Panc1 (cell line): ENCODE measurements around the gene SLC25A34. TPM values are rescaled to one million over a fixed set of nuclear protein-coding genes. Genes with fewer than 3 reads are reported as not detected.

ENCODE experiments used
- ATAC-seq: fragments of 200-7000 bp; cut with Tn5 transposase; 2 replicates; pipeline ENCODE4 v1.9.1; 2020; ENCODE audit warnings: mild to moderate bottlenecking, moderate library complexity
- BruUV-seq: library from RNA; stranded (reverse); fragments of 400-500 nt; replicated peaks from 2 replicates; lab custom pipeline; 2021; lab: Mats Ljungman, UMichigan
- CTCF ChIA-PET: fragments of 300-600 bp; sonication (Branson Sonifier 250); formaldehyde crosslinking; loops from one replicate; lab custom pipeline; 2022; ENCODE audit warnings: antibody characterized with exemption; lab: Charles Lee
- POLR2A ChIA-PET: fragments of 300-600 bp; sonication (Branson Sonifier 250); formaldehyde crosslinking; loops from one replicate; lab custom pipeline; 2022; ENCODE audit warnings: antibody characterized with exemption; lab: Charles Lee
- DNase-seq: peaks from one replicate; pipeline ENCODE4 v3.0.0-alpha.2; 2010; ENCODE audit warnings: low read depth, low spot score
- H3K27ac ChIP-seq: 2 replicates; pipeline ENCODE4 v1.5.1; 2011; ENCODE audit warnings: mild to moderate bottlenecking, low read length, inconsistent platforms
- H3K27me3 ChIP-seq: fragments of 200-500 bp; sonication (Bioruptor generic); 2 replicates; pipeline ENCODE4 v1.6.0; 2014; ENCODE audit warnings: low read length, inconsistent platforms; ENCODE audit not compliant: control insufficient read depth, insufficient read depth
- H3K36me3 ChIP-seq: fragments of 200-500 bp; sonication (Bioruptor generic); 2 replicates; pipeline ENCODE4 v1.5.1; 2014; ENCODE audit warnings: inconsistent platforms, mild to moderate bottlenecking, low read length, moderate library complexity; ENCODE audit not compliant: control insufficient read depth, insufficient read depth
- H3K4me1 ChIP-seq: 2 replicates; pipeline ENCODE4 v1.5.1; 2011; ENCODE audit warnings: inconsistent platforms, mild to moderate bottlenecking, low read length, moderate library complexity; ENCODE audit not compliant: control insufficient read depth, insufficient read depth
- H3K4me3 ChIP-seq, 2 experiments: 2 replicates each; pipeline ENCODE4 v1.5.1; 2011 to 2012; ENCODE audit warnings: low read depth in 2 of 2, low read length in 2 of 2, mild to moderate bottlenecking in 2 of 2, inconsistent platforms in 1 of 2, moderate library complexity in 1 of 2
- H3K9me3 ChIP-seq: fragments of 200-500 bp; sonication (Bioruptor generic); 2 replicates; pipeline ENCODE4 v1.5.1; 2014; ENCODE audit warnings: low read depth, mild to moderate bottlenecking, inconsistent platforms, low read length, moderate library complexity; ENCODE audit not compliant: control insufficient read depth, insufficient read depth
- POLR2AphosphoS5 ChIP-seq: IDR thresholded peaks from 2 replicates; pipeline ENCODE4 v1.6.1; 2012; ENCODE audit warnings: mild to moderate bottlenecking, low read depth, low read length, moderate library complexity
- SIN3A ChIP-seq: IDR thresholded peaks from 2 replicates; pipeline ENCODE4 v1.6.1; 2012; ENCODE audit warnings: low read depth, mild to moderate bottlenecking, low read length, moderate library complexity, borderline replicate concordance; ENCODE audit not compliant: insufficient read depth
- TCF7L2 ChIP-seq: IDR thresholded peaks from 2 replicates; pipeline ENCODE4 v1.6.1; 2011; ENCODE audit warnings: mild to moderate bottlenecking, low read depth, low read length, inconsistent platforms
- in situ Hi-C: cut with HindIII; loops from 2 replicates; pipeline ENCODE4 v1.10.0; 2016; ENCODE audit warnings: low sequenced_read_pairs, low pct_unique_long_range_greater_than_20kb
- intact Hi-C: fragments of 100-400 bp; cut with micrococcal nuclease; formaldehyde crosslinking; loops from one replicate; pipeline ENCODE4 v1.10.0; 2022; ENCODE audit not compliant: unreplicated experiment
- total RNA-seq: library from RNA; stranded (reverse); gene quantifications from one replicate; pipeline ENCODE4 v1.2.1, GENCODE V29; 2021; ENCODE audit not compliant: unreplicated experiment
- TF ChIP-seq, protein P1 (sequence below): fragments of 450-650 bp; IDR thresholded peaks from 2 replicates; pipeline ENCODE4 v1.5.1; 2017; ENCODE audit warnings: mild to moderate bottlenecking
- TF ChIP-seq, protein P2 (sequence below), 2 experiments: IDR thresholded peaks; 2 replicates each; pipeline ENCODE4 v1.6.1; 2011 to 2012; ENCODE audit warnings: low read depth in 2 of 2, control low read depth in 1 of 2, low read length in 1 of 2, mild to moderate bottlenecking in 1 of 2, moderate library complexity in 1 of 2; ENCODE audit not compliant: insufficient read depth in 1 of 2

Gene SLC25A34
- total RNA-seq, 1 experiment from 2014 or later = 0.64 TPM

DNA sequence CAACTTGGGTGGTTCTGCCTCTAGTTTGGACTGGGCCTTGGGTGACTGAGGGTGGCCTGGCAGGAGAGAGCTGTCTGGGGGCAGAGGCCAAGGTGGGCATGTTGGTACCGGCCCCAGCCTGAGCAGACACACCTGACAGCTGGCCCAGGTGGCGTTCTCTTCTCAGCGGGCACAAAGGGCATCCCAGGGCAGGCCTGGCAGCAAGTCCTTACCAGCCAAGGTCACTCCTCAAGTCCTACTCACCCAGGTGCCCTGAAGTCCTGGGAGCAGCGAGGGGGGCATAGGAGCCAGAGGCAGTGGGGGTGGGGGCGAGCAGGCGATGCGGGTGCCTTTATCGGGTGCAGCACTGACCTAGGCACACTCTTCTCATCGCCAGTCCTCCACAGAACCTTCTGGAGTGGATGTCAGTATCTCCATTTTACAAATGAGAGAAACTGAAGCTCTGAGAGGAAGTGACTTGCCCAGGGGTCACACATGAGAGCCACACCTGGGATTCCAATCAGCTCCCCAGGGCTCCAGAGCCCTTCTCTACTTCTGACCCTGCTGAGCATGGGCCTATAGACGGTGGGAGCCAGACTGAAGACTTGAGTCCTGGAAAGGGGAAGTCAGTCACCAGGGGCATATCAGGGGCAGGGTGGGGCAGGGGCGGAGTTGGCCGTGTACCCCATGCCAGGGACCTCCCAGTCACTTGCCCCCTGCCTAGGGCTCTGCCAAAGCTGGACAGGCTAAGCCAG, 587 bp upstream of the SLC25A34 start:
- POLR2A ChIA-PET = interaction anchor here (0.7 kb wide), 1 partner anchor 92 kb away, joined by 12 read pairs; no protein-coding TSS in a partner anchor
- DNase-seq (no peak), ATAC-seq (no peak)
- intact Hi-C loops = no loop called here
- Histone ChIP-seq H3K36me3 (no peaks in the 10 kb centered on the region), H3K9me3 (no peaks in the 10 kb centered on the region), H3K27ac (no peak overlapping the region), H3K4me1 (no peaks in the 10 kb centered on the region; the same call in 1 of the 2 replicates), H3K4me3 (no peak overlapping the region), H3K27me3 (no peaks in the 10 kb centered on the region)
- TF ChIP-seq TCF7L2 = no peak
- no peak for TF ChIP-seq SIN3A
- TF ChIP-seq, protein P1, sequence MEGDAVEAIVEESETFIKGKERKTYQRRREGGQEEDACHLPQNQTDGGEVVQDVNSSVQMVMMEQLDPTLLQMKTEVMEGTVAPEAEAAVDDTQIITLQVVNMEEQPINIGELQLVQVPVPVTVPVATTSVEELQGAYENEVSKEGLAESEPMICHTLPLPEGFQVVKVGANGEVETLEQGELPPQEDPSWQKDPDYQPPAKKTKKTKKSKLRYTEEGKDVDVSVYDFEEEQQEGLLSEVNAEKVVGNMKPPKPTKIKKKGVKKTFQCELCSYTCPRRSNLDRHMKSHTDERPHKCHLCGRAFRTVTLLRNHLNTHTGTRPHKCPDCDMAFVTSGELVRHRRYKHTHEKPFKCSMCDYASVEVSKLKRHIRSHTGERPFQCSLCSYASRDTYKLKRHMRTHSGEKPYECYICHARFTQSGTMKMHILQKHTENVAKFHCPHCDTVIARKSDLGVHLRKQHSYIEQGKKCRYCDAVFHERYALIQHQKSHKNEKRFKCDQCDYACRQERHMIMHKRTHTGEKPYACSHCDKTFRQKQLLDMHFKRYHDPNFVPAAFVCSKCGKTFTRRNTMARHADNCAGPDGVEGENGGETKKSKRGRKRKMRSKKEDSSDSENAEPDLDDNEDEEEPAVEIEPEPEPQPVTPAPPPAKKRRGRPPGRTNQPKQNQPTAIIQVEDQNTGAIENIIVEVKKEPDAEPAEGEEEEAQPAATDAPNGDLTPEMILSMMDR = no peak
- TF ChIP-seq POLR2AphosphoS5 = no peak
- TF ChIP-seq, protein P2, sequence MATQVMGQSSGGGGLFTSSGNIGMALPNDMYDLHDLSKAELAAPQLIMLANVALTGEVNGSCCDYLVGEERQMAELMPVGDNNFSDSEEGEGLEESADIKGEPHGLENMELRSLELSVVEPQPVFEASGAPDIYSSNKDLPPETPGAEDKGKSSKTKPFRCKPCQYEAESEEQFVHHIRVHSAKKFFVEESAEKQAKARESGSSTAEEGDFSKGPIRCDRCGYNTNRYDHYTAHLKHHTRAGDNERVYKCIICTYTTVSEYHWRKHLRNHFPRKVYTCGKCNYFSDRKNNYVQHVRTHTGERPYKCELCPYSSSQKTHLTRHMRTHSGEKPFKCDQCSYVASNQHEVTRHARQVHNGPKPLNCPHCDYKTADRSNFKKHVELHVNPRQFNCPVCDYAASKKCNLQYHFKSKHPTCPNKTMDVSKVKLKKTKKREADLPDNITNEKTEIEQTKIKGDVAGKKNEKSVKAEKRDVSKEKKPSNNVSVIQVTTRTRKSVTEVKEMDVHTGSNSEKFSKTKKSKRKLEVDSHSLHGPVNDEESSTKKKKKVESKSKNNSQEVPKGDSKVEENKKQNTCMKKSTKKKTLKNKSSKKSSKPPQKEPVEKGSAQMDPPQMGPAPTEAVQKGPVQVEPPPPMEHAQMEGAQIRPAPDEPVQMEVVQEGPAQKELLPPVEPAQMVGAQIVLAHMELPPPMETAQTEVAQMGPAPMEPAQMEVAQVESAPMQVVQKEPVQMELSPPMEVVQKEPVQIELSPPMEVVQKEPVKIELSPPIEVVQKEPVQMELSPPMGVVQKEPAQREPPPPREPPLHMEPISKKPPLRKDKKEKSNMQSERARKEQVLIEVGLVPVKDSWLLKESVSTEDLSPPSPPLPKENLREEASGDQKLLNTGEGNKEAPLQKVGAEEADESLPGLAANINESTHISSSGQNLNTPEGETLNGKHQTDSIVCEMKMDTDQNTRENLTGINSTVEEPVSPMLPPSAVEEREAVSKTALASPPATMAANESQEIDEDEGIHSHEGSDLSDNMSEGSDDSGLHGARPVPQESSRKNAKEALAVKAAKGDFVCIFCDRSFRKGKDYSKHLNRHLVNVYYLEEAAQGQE (IDR thresholded peaks at IDR 0.05; ENCODE audit: insufficient read depth in 1 of 2, low read depth in 2 of 2, low read length in 1 of 2) = no peak
- in situ Hi-C loops = no loop called here
- CTCF ChIA-PET = no interaction called here
- no TSS peak for BruUV-seq

DNA sequence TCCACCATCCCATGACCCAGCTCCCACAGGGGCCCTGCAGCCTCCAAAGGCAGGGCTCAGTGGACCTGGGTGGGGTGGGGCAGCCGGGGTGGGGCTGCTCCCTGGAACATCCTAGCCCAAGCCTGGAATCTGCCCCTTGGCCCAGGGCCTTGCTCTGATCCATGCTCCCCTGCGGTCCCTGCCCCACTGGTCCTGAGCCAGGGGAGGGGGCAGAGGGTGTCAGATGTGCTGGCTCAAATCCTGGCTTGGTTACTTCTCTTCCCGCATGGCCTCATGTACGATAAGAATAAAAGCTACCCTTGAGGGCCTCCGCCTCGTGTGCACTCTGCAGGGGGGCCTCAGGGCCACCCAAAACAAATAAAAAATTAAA, 819 bp downstream of the SLC25A34 start:
- Histone ChIP-seq H3K36me3 (no peaks in the 10 kb centered on the region), H3K4me3 (no peak overlapping the region), H3K9me3 (no peaks in the 10 kb centered on the region), H3K4me1 (peaks cover 4% of the 10 kb centered on the region), H3K27ac (no peak overlapping the region), H3K27me3 (no peaks in the 10 kb centered on the region)
- in situ Hi-C loops = no loop called here
- ChIA-PET POLR2A (interaction anchor here (0.6 kb wide), 1 partner anchor 17 kb away, joined by 4 read pairs; no protein-coding TSS in a partner anchor), CTCF (no interaction called here)
- TF ChIP-seq, protein P1 = no peak
- TF ChIP-seq POLR2AphosphoS5 = no peak
- no peak for TF ChIP-seq SIN3A
- no peak for TF ChIP-seq TCF7L2
- TF ChIP-seq, protein P2 (IDR thresholded peaks at IDR 0.05; ENCODE audit: insufficient read depth in 1 of 2, low read depth in 2 of 2, low read length in 1 of 2) = no peak
- intact Hi-C loops = no loop called here
- DNase-seq (no peak), ATAC-seq (no peak)
- BruUV-seq = no TSS peak
